ENCODE data around the gene CYP2R1. TPM values are rescaled to one million over a fixed set of nuclear protein-coding genes. Genes with fewer than 3 reads are reported as not detected.
"Not testable (repeated sequence)": the region's sequence is repeated elsewhere in the genome, so short reads cannot be mapped to it uniquely, and the experiment has no call there.

Gene CYP2R1
- total RNA-seq, 2 donors from 2014 or later = 7.8 to 10.1 TPM

GRCh38 chr11:14898906-14899305 is 6.9 kb upstream of the CYP2R1 start:
- no peak for ATAC-seq
- intact Hi-C loops (cut with DNase I) = loop anchor here in 1 of 2 donors (10.0 kb wide), 1 partner anchor 254 kb away; the partner anchor contains the start of gene PDE3B
- no peak for DNase-seq

- intact Hi-C loops (cut with DNase I) = loop anchor here in 1 of 2 donors (10.0 kb wide), 1 partner anchor 254 kb away; the partner anchor contains the start of gene PDE3B
- DNase-seq (no peak), ATAC-seq (no peak)
Observed at GRCh38 chr11:14898355-14898754, 6.3 kb upstream of the CYP2R1 start.

- intact Hi-C loops (cut with DNase I) = loop anchor here in 1 of 2 donors (5.0 to 10.0 kb wide), 2 partner anchors 250 to 373 kb away; partner anchors contain the start of genes PDE3B and PSMA1
Observed at GRCh38 chr11:14894657-14895598, 2.9 kb upstream of the CYP2R1 start.

GRCh38 chr11:14892577-14892976 is 546 bp upstream of the CYP2R1 start:
- ATAC-seq (no peak), DNase-seq (no peak)
- intact Hi-C loops (cut with DNase I) = loop anchor here in 1 of 2 donors (5.0 to 10.0 kb wide), 2 partner anchors 248 to 370 kb away; partner anchors contain the start of genes PDE3B and PSMA1

More at GRCh38 chr11:14894657-14895598, 2.9 kb upstream of the CYP2R1 start:
- DNase-seq (peak; percentile 46), ATAC-seq (no peak)

DNA sequence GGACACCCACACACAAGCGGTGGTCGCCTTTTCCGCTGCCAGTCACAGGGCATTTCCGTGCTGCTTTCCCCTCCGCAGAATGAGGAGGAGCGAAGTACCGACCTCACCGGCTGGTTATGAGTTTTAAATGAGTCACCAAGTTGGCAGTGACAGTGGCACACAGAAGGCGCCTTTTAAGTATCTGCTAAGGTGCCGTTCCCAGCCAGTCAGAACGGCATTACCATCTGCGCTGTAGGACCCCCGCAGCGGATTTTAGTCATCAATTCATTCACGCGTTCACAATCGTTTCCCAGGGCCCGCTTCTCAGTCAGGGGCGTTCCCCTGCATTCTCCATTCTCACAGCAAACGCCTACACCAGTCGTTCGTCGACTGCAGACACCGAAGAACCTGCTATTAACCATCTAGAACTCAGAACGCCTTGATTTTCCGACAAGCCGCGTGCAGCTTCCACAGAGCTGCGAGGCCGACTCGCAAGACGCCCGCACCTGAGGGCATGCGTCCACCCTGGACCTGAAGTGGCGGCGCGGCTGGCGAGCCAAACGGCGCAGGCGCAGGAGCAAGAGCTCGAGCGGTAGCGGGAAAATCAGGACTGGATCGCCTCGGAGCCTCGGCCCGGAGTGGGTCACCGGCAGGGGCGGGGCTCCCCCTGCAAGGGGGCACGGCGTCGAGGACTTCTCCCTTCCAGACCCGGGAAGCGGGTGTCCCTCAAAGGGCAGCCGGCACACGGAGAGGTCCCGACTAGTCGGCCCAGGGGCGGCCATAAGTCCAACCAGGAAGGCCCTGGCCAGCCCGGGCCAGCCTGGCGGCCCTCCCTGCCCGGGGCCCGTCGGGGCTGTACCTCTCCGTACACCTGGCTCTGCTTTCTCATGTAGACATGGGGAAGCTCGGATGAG is 642 bp downstream of the CYP2R1 start:
- ATAC-seq (peak; percentile 85 to 91), DNase-seq (peak; percentile 90)
- intact Hi-C loops (cut with DNase I) = loop anchor here in 1 of 2 donors (5.0 to 10.0 kb wide), 2 partner anchors 247 to 369 kb away; partner anchors contain the start of genes PDE3B and PSMA1

GRCh38 chr11:14886513-14886912 is 5.5 kb downstream of the CYP2R1 start:
- intact Hi-C loops (cut with DNase I) = no loop called here
- ATAC-seq = no peak
- no peak for DNase-seq

DNA sequence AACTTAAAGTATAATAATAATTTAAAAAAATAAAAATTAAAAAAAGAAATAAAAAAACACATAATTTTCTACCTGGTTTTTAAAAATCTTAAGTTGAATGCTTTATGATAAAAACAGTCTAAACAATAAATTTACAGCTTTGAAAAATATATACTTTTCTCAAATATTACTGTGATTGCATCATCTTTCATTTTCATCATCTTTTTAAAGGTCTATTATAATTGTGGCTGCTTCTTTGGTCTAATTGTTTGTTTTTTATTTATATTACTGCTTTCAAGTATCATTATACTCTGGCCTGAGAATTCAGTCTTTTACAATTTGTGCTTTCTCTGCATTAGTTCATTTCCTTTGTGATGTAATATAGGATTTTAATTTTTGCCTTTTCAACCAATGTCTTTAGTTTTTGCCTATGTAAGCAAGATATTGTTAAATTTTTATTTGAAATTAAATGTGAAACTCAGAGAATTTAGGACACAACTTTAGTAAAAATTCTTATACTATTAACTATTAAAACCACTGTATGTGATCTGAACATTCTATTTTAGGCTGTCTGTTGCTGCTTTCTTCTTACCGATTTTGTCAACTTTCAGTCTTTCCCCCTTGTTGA is 7.3 kb downstream of the CYP2R1 start:
- no peak for ATAC-seq
- no peak for DNase-seq
- intact Hi-C loops (cut with DNase I) = no loop called here

- intact Hi-C loops (cut with DNase I); DNase-seq; ATAC-seq: not testable (repeated sequence)
Observed at GRCh38 chr11:14883683-14884082, 8.3 kb downstream of the CYP2R1 start.

- intact Hi-C loops (cut with DNase I) = no loop called here
- no peak for DNase-seq
- ATAC-seq = no peak
Observed at GRCh38 chr11:14882196-14882595, 9.8 kb downstream of the CYP2R1 start.

- ATAC-seq (no peak), DNase-seq (no peak)
- intact Hi-C loops (cut with DNase I) = no loop called here
Observed at GRCh38 chr11:14881576-14882193, 10.3 kb downstream of the CYP2R1 start.

DNA sequence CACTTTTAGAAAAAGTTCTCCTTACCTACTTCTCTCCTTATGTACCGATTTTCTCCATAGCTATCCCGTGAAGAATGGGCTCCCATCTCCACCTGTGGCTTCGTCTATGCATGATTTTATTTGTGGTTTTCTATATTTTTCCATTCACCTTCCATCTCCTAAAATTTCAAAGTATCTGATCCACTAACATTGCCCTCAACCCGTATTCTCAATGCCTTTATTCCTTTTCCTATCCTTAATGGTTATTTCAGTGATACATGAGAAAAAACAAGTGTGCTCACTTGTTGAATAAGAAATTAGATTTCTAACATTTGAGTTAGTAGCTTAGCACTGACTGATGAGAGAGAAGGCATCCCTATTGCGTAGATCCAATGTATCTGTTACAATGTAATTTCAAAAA is 16.9 kb downstream of the CYP2R1 start:
- DNase-seq = no peak
- no peak for ATAC-seq
- intact Hi-C loops (cut with DNase I) = no loop called here

DNA sequence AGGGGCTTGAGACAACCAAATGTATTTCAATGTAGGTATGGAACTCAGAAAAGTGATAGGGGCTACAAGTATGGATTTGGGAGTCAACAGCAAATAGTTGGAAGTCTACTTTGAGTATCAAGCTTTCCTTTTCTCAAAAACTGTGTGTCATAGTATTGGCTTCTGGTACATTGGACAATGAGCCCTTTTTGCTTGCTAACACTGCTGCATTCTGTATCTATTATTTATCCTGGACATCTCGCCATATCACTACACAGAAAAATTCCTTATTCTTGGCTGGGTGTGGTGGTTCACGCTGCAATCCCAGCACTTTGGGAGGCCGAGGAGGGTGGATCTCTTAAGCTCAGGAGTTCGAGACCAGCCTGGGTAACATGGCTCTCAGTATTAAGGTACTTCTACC is 18.4 kb downstream of the CYP2R1 start:
- intact Hi-C loops (cut with DNase I) = no loop called here
- DNase-seq (no peak), ATAC-seq (no peak)

- intact Hi-C loops (cut with DNase I) = no loop called here
- no peak for ATAC-seq
- no peak for DNase-seq
Observed at GRCh38 chr11:14872032-14872431, 20.0 kb downstream of the CYP2R1 start.

DNA sequence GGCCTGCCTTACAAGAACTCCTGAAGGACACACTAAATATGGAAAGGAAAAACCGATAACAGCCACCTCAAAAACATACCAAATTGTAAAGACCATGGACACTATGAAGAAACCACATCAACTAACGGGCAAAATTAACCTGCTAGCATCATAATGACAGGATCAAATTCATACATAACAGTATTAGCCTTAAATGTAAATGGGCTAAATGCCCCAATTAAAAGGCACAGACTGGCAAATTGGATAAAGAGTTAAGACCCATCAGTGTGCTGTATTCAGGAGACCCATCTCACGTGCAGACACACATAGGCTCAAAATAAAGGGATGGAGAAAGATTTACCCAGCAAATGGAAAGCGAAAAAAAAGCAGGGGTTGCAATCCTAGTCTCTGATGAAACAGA is 28.3 kb downstream of the CYP2R1 start:
- intact Hi-C loops (cut with DNase I); DNase-seq; ATAC-seq: not testable (repeated sequence)

DNA sequence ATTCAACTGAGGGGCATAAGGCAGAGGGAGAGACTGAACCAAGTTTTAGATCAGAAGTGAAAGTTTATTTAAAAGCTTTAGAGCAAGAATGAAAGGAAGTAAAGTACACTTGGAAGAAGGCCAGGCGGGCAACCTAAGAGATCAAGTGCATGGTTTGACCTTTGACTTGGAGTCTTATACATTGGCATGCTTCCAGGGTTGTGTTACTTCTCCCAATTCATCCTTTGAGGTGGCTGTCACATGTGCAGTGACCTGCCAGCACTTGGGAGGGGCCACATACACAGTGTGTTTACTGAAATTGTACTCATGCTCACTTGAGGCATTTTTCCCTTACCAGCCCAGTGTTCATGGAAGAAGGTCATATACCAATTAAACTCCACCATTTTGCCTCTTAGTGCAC is 30.4 kb downstream of the CYP2R1 start:
- ATAC-seq (no peak), DNase-seq (no peak)
- intact Hi-C loops (cut with DNase I) = no loop called here

GRCh38 chr11:14860511-14860910 is 31.5 kb downstream of the CYP2R1 start:
- intact Hi-C loops (cut with DNase I) = no loop called here
- DNase-seq = no peak
- ATAC-seq = no peak

DNA sequence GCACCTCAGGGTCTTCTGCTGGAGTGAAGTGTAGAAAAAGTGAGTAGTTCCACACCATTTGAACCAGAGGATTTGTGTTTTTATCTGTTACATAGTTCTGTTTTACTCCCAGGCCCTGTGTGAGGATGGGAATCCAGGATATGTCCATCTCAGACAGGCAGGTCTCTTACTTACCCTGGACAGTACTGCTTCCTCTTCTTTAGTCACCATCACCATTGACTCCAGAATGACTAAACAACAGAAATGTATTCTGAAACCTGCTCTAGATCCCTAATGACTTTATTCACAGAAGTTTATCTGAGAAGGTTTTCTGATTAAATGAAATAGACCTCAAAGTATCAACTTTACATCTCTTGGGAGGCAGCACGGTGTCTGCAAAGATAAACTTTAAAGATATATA is 33.6 kb downstream of the CYP2R1 start:
- no peak for DNase-seq
- no peak for ATAC-seq

GRCh38 chr11:14857621-14858020 is 34.4 kb downstream of the CYP2R1 start:
- intact Hi-C loops (cut with DNase I) = no loop called here
- ATAC-seq (no peak), DNase-seq (no peak)

More for the DNA sequence above, 33.6 kb downstream of the CYP2R1 start:
- intact Hi-C loops (cut with DNase I) = no loop called here

- DNase-seq (no peak), ATAC-seq (no peak)
- intact Hi-C loops (cut with DNase I) = no loop called here
Observed at GRCh38 chr11:14855890-14856289, 36.1 kb downstream of the CYP2R1 start.
